Neural progenitor cell (in vitro differentiated cells): Measurements from ENCODE around the gene AMMECR1.
A peak's percentile ranks its signal among the peaks of the same experiment; 100 is the strongest.

Experiments
- EZH2 ChIP-seq: fragments of 200-600 bp; sonication (generic); IDR thresholded peaks from 2 replicates; pipeline ENCODE4 v1.6.1; 2017; ENCODE audit warnings: antibody characterized with exemption, mild to moderate bottlenecking, moderate library complexity
- TF ChIP-seq, protein P1 (sequence below): fragments of 200-600 bp; sonication (generic); IDR thresholded peaks from 2 replicates; pipeline ENCODE4 v1.5.1; 2017; ENCODE audit warnings: antibody characterized with exemption, mild to moderate bottlenecking

- no peak for TF ChIP-seq EZH2
- TF ChIP-seq, protein P1, sequence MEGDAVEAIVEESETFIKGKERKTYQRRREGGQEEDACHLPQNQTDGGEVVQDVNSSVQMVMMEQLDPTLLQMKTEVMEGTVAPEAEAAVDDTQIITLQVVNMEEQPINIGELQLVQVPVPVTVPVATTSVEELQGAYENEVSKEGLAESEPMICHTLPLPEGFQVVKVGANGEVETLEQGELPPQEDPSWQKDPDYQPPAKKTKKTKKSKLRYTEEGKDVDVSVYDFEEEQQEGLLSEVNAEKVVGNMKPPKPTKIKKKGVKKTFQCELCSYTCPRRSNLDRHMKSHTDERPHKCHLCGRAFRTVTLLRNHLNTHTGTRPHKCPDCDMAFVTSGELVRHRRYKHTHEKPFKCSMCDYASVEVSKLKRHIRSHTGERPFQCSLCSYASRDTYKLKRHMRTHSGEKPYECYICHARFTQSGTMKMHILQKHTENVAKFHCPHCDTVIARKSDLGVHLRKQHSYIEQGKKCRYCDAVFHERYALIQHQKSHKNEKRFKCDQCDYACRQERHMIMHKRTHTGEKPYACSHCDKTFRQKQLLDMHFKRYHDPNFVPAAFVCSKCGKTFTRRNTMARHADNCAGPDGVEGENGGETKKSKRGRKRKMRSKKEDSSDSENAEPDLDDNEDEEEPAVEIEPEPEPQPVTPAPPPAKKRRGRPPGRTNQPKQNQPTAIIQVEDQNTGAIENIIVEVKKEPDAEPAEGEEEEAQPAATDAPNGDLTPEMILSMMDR: peak; percentile 30
Observed at GRCh38 chrX:110212299-110212698, 105.6 kb downstream of the AMMECR1 start.
